ENCODE measurements around the gene ZC3H10. TPM values are rescaled to one million over a fixed set of nuclear protein-coding genes. Genes with fewer than 3 reads are reported as not detected.
A peak's percentile ranks its signal among the peaks of the same experiment; 100 is the strongest.

ZC3H10 gene
- total and polyA plus RNA-seq, 2 donors = 3.1 to 4.3 TPM

- under 1% methylated on average over 20 of the region's 20 CpGs for WGBS
- Histone ChIP-seq H3K4me3 (ENCODE audit: low read length in 2 of 2) (peak overlapping the region; percentile 63 to 88), H3K27me3 (ENCODE audit: control insufficient read depth in 2 of 2, insufficient read depth in 1 of 2, low read length in 1 of 2) (no peaks in the 10 kb centered on the region), H3K9me3 (ENCODE audit: control insufficient read depth in 2 of 2, insufficient read depth in 1 of 2, low read length in 1 of 2) (peaks cover 0 to 7% of the 10 kb centered on the region in 2 donors), H3K36me3 (ENCODE audit: control insufficient read depth in 2 of 2, insufficient read depth in 2 of 2, low read length in 1 of 2) (peaks cover 33 to 35% of the 10 kb centered on the region in 2 donors), H3K4me1 (ENCODE audit: control insufficient read depth in 2 of 2, insufficient read depth in 2 of 2, low read length in 2 of 2) (peaks cover 19 to 45% of the 10 kb centered on the region in 2 donors), H3K27ac (ENCODE audit: low read depth in 1 of 2, low read length in 1 of 2) (peak overlapping the region; percentile 82 to 93)
- DNase-seq (ENCODE audit: low read depth in 6 of 9, low spot score in 9 of 9) = peak in 1 of 9 donors; percentile 53
These were observed 10.7 kb downstream of the ZC3H10 start for GRCh38 chr12:56128670-56129205.

GRCh38 chr12:56129206-56129941, 11.3 kb downstream of the ZC3H10 start:
- H3K4me1 ChIP-seq (ENCODE audit: control insufficient read depth in 2 of 2, insufficient read depth in 2 of 2, low read length in 2 of 2) = peaks cover 19 to 45% of the 10 kb centered on the region in 2 donors
- peak overlapping the region; percentile 63 to 88 for H3K4me3 ChIP-seq (ENCODE audit: low read length in 2 of 2)
- H3K27ac ChIP-seq (ENCODE audit: low read depth in 1 of 2, low read length in 1 of 2) = peak overlapping the region; percentile 82 to 93
- WGBS = under 1% methylated on average over 29 of the region's 29 CpGs
- DNase-seq (ENCODE audit: low read depth in 6 of 9, low spot score in 9 of 9) = peak in 4 of 9 donors; percentile 49 to 82 (median 64)
- H3K9me3 ChIP-seq (ENCODE audit: control insufficient read depth in 2 of 2, insufficient read depth in 1 of 2, low read length in 1 of 2) = peaks cover 0 to 7% of the 10 kb centered on the region in 2 donors
- peaks cover 40 to 42% of the 10 kb centered on the region in 2 donors for H3K36me3 ChIP-seq (ENCODE audit: control insufficient read depth in 2 of 2, insufficient read depth in 2 of 2, low read length in 1 of 2)
- no peaks in the 10 kb centered on the region for H3K27me3 ChIP-seq (ENCODE audit: control insufficient read depth in 2 of 2, insufficient read depth in 1 of 2, low read length in 1 of 2)

- 75% methylated on average over 22 of the region's 22 CpGs for WGBS
- DNase-seq (ENCODE audit: low read depth in 6 of 9, low spot score in 9 of 9) = no peak
- Histone ChIP-seq H3K4me3 (ENCODE audit: low read length in 2 of 2) (peak overlapping the region; percentile 63 to 88), H3K27ac (ENCODE audit: low read depth in 1 of 2, low read length in 1 of 2) (peak overlapping the region; percentile 82 to 93), H3K4me1 (ENCODE audit: control insufficient read depth in 2 of 2, insufficient read depth in 2 of 2, low read length in 2 of 2) (peaks cover 19 to 45% of the 10 kb centered on the region in 2 donors), H3K9me3 (ENCODE audit: control insufficient read depth in 2 of 2, insufficient read depth in 1 of 2, low read length in 1 of 2) (peaks cover 0 to 7% of the 10 kb centered on the region in 2 donors), H3K36me3 (ENCODE audit: control insufficient read depth in 2 of 2, insufficient read depth in 2 of 2, low read length in 1 of 2) (peaks cover 40 to 47% of the 10 kb centered on the region in 2 donors), H3K27me3 (ENCODE audit: control insufficient read depth in 2 of 2, insufficient read depth in 1 of 2, low read length in 1 of 2) (no peaks in the 10 kb centered on the region)
These were observed 12.0 kb downstream of the ZC3H10 start for GRCh38 chr12:56129942-56130495.

- WGBS = 98% methylated on average over 4 of the region's 4 CpGs
- H3K4me3 ChIP-seq (ENCODE audit: low read length in 2 of 2) = no peak overlapping the region
These were observed 12.8 kb downstream of the ZC3H10 start for GRCh38 chr12:56130876-56131275.

GRCh38 chr12:56134897-56135296, 16.8 kb downstream of the ZC3H10 start:
- H3K4me1 ChIP-seq (ENCODE audit: control insufficient read depth in 2 of 2, insufficient read depth in 2 of 2, low read length in 2 of 2) = peaks cover 2 to 29% of the 10 kb centered on the region in 2 donors
- peaks cover 0 to 7% of the 10 kb centered on the region in 2 donors for H3K9me3 ChIP-seq (ENCODE audit: control insufficient read depth in 2 of 2, insufficient read depth in 1 of 2, low read length in 1 of 2)
- no peaks in the 10 kb centered on the region for H3K27me3 ChIP-seq (ENCODE audit: control insufficient read depth in 2 of 2, insufficient read depth in 1 of 2, low read length in 1 of 2)
- 99% methylated on average over 6 of the region's 6 CpGs for WGBS
- peaks cover 69 to 92% of the 10 kb centered on the region in 2 donors for H3K36me3 ChIP-seq (ENCODE audit: control insufficient read depth in 2 of 2, insufficient read depth in 2 of 2, low read length in 1 of 2)
- DNase-seq (ENCODE audit: low read depth in 6 of 9, low spot score in 9 of 9) = no peak
- no peak overlapping the region for H3K4me3 ChIP-seq (ENCODE audit: low read length in 2 of 2)
- no peak overlapping the region for H3K27ac ChIP-seq (ENCODE audit: low read depth in 1 of 2, low read length in 1 of 2)

More at GRCh38 chr12:56130876-56131275, 12.8 kb downstream of the ZC3H10 start:
- no peak overlapping the region for H3K27ac ChIP-seq (ENCODE audit: low read depth in 1 of 2, low read length in 1 of 2)
- H3K27me3 ChIP-seq (ENCODE audit: control insufficient read depth in 2 of 2, insufficient read depth in 1 of 2, low read length in 1 of 2) = no peaks in the 10 kb centered on the region
- peaks cover 19 to 37% of the 10 kb centered on the region in 2 donors for H3K4me1 ChIP-seq (ENCODE audit: control insufficient read depth in 2 of 2, insufficient read depth in 2 of 2, low read length in 2 of 2)
- H3K36me3 ChIP-seq (ENCODE audit: control insufficient read depth in 2 of 2, insufficient read depth in 2 of 2, low read length in 1 of 2) = peaks cover 40 to 53% of the 10 kb centered on the region in 2 donors
- DNase-seq (ENCODE audit: low read depth in 6 of 9, low spot score in 9 of 9) = no peak
- peaks cover 0 to 7% of the 10 kb centered on the region in 2 donors for H3K9me3 ChIP-seq (ENCODE audit: control insufficient read depth in 2 of 2, insufficient read depth in 1 of 2, low read length in 1 of 2)

GRCh38 chr12:56137853-56138571, 19.9 kb downstream of the ZC3H10 start:
- H3K36me3 ChIP-seq (ENCODE audit: control insufficient read depth in 2 of 2, insufficient read depth in 2 of 2, low read length in 1 of 2) = peaks cover 64 to 87% of the 10 kb centered on the region in 2 donors
- no peaks in the 10 kb centered on the region for H3K27me3 ChIP-seq (ENCODE audit: control insufficient read depth in 2 of 2, insufficient read depth in 1 of 2, low read length in 1 of 2)
- peak overlapping the region; percentile 57 to 61 for H3K27ac ChIP-seq (ENCODE audit: low read depth in 1 of 2, low read length in 1 of 2)
- H3K4me3 ChIP-seq (ENCODE audit: low read length in 2 of 2) = no peak overlapping the region
- 95% methylated on average over 14 of the region's 14 CpGs for WGBS
- peak in 1 of 9 donors; percentile 31 for DNase-seq (ENCODE audit: low read depth in 6 of 9, low spot score in 9 of 9)
- no peaks in the 10 kb centered on the region for H3K9me3 ChIP-seq (ENCODE audit: control insufficient read depth in 2 of 2, insufficient read depth in 1 of 2, low read length in 1 of 2)
- peaks cover 0 to 17% of the 10 kb centered on the region in 2 donors for H3K4me1 ChIP-seq (ENCODE audit: control insufficient read depth in 2 of 2, insufficient read depth in 2 of 2, low read length in 2 of 2)

GRCh38 chr12:56141946-56142784, 24.1 kb downstream of the ZC3H10 start:
- Histone ChIP-seq H3K4me1 (ENCODE audit: control insufficient read depth in 2 of 2, insufficient read depth in 2 of 2, low read length in 2 of 2) (peaks cover 0 to 14% of the 10 kb centered on the region in 2 donors), H3K9me3 (ENCODE audit: control insufficient read depth in 2 of 2, insufficient read depth in 1 of 2, low read length in 1 of 2) (no peaks in the 10 kb centered on the region), H3K36me3 (ENCODE audit: control insufficient read depth in 2 of 2, insufficient read depth in 2 of 2, low read length in 1 of 2) (peaks cover 63 to 74% of the 10 kb centered on the region in 2 donors), H3K27ac (ENCODE audit: low read depth in 1 of 2, low read length in 1 of 2) (no peak overlapping the region), H3K4me3 (ENCODE audit: low read length in 2 of 2) (no peak overlapping the region), H3K27me3 (ENCODE audit: control insufficient read depth in 2 of 2, insufficient read depth in 1 of 2, low read length in 1 of 2) (no peaks in the 10 kb centered on the region)
- 95% methylated on average over 19 of the region's 19 CpGs for WGBS
- no peak for DNase-seq (ENCODE audit: low read depth in 6 of 9, low spot score in 9 of 9)

GRCh38 chr12:56143217-56143616, 25.2 kb downstream of the ZC3H10 start:
- H3K4me3 ChIP-seq (ENCODE audit: low read length in 2 of 2) = no peak overlapping the region
- no peak for DNase-seq (ENCODE audit: low read depth in 6 of 9, low spot score in 9 of 9)
- H3K9me3 ChIP-seq (ENCODE audit: control insufficient read depth in 2 of 2, insufficient read depth in 1 of 2, low read length in 1 of 2) = no peaks in the 10 kb centered on the region
- H3K27me3 ChIP-seq (ENCODE audit: control insufficient read depth in 2 of 2, insufficient read depth in 1 of 2, low read length in 1 of 2) = no peaks in the 10 kb centered on the region
- H3K4me1 ChIP-seq (ENCODE audit: control insufficient read depth in 2 of 2, insufficient read depth in 2 of 2, low read length in 2 of 2) = peaks cover 0 to 5% of the 10 kb centered on the region in 2 donors
- H3K36me3 ChIP-seq (ENCODE audit: control insufficient read depth in 2 of 2, insufficient read depth in 2 of 2, low read length in 1 of 2) = peaks cover 53 to 63% of the 10 kb centered on the region in 2 donors
- H3K27ac ChIP-seq (ENCODE audit: low read depth in 1 of 2, low read length in 1 of 2) = no peak overlapping the region
- 89% methylated on average over 4 of the region's 4 CpGs for WGBS

Data from thymus (tissue), 11 donors.